SK-N-SH (cell line): ENCODE data around the gene TRIM9.

ENCODE experiments used
- ELF1 ChIP-seq: IDR thresholded peaks from 2 replicates; pipeline ENCODE4 v1.4.0; 2012
- EP300 ChIP-seq, 2 experiments: IDR thresholded peaks; 2 replicates each; pipeline versions ENCODE4 v1.4.0 to v1.6.1; 2012; ENCODE audit warnings: borderline replicate concordance in 1 of 2, low read depth in 1 of 2, low read length in 1 of 2
- GABPA ChIP-seq: IDR thresholded peaks from 2 replicates; pipeline ENCODE4 v1.4.0; 2012; ENCODE audit warnings: low read depth, mild to moderate bottlenecking
- JUND ChIP-seq: IDR thresholded peaks from 2 replicates; pipeline ENCODE4 v1.4.0; 2012
- MXI1 ChIP-seq: IDR thresholded peaks from 2 replicates; pipeline ENCODE4 v1.6.1; 2012; ENCODE audit warnings: mild to moderate bottlenecking, low read depth, low read length, improper control_type of control experiment
- POLR2AphosphoS5 ChIP-seq: IDR thresholded peaks from 2 replicates; pipeline ENCODE4 v1.6.1; 2012; ENCODE audit warnings: low read depth, low read length
- RXRA ChIP-seq: IDR thresholded peaks from 2 replicates; pipeline ENCODE4 v1.4.0; 2012; ENCODE audit warnings: low read depth, mild to moderate bottlenecking, borderline replicate concordance
- SIN3A ChIP-seq: IDR thresholded peaks from 2 replicates; pipeline ENCODE4 v1.6.1; 2012; ENCODE audit warnings: low read depth, mild to moderate bottlenecking, low read length, moderate library complexity, borderline replicate concordance
- TEAD4 ChIP-seq: IDR thresholded peaks from 2 replicates; pipeline ENCODE4 v1.4.0; 2012; ENCODE audit warnings: mild to moderate bottlenecking, borderline replicate concordance; ENCODE audit not compliant: insufficient read depth
- TF ChIP-seq, protein P1 (sequence below): fragments of 200-600 bp; sonication (generic); IDR thresholded peaks from 2 replicates; pipeline ENCODE4 v1.6.1; 2017; ENCODE audit warnings: antibody characterized with exemption, mild to moderate bottlenecking, moderate library complexity
- TF ChIP-seq, protein P2 (sequence below): IDR thresholded peaks from 2 replicates; pipeline ENCODE4 v1.6.1; 2012; ENCODE audit warnings: mild to moderate bottlenecking, low read depth, low read length, moderate library complexity
- TF ChIP-seq, protein P3 (sequence below): IDR thresholded peaks from 2 replicates; pipeline ENCODE4; 2012

DNA sequence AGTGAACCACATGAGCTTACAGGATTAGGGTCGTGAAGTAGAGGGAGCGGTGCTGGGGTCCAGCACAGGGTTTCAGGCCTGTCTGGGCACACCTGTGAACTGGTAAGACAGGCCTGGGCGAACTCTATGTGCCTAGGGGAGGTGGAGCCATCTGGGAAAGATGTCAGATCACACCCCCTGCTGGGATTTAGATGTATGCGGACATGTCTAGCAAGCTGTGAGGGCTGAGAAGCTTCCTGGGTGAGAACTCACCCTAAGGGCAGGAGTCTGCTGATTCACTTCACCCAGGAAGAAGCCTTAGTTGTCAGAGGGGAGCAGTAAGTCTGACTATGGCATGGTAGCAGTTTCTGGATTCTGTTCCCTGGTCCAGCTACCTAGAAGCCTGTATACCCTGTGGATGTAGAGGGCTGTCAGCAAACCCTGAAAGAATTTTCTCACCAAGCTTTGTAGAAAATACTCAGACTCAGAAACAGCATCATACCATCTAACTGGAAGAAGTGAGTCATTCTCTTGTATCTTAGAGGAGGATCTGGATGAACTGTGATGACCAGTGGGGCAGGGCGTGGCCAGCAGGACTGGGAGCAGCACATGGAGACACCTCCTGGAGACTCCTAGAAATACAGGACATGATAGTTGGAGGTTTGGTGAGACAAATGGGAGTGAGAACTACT lies 139.4 kb downstream of the TRIM9 start:
- TF ChIP-seq EP300 (IDR thresholded peaks at IDR 0.05; ENCODE audit: borderline replicate concordance in 1 of 2, low read depth in 1 of 2, low read length in 1 of 2) (peak in 1 of 2 experiments; percentile 59; a peak in 1 of 4 replicates), RXRA (peak; percentile 60; the same call in 1 of the 2 replicates), POLR2AphosphoS5 (peak; percentile 62), TEAD4 (no peak), ELF1 (no peak), GABPA (no peak), SIN3A (peak; percentile 62; the same call in 1 of the 2 replicates), JUND (peak; percentile 86), MXI1 (no peak)
- TF ChIP-seq, protein P1, sequence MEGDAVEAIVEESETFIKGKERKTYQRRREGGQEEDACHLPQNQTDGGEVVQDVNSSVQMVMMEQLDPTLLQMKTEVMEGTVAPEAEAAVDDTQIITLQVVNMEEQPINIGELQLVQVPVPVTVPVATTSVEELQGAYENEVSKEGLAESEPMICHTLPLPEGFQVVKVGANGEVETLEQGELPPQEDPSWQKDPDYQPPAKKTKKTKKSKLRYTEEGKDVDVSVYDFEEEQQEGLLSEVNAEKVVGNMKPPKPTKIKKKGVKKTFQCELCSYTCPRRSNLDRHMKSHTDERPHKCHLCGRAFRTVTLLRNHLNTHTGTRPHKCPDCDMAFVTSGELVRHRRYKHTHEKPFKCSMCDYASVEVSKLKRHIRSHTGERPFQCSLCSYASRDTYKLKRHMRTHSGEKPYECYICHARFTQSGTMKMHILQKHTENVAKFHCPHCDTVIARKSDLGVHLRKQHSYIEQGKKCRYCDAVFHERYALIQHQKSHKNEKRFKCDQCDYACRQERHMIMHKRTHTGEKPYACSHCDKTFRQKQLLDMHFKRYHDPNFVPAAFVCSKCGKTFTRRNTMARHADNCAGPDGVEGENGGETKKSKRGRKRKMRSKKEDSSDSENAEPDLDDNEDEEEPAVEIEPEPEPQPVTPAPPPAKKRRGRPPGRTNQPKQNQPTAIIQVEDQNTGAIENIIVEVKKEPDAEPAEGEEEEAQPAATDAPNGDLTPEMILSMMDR, result peak; percentile 70
- TF ChIP-seq, protein P2, sequence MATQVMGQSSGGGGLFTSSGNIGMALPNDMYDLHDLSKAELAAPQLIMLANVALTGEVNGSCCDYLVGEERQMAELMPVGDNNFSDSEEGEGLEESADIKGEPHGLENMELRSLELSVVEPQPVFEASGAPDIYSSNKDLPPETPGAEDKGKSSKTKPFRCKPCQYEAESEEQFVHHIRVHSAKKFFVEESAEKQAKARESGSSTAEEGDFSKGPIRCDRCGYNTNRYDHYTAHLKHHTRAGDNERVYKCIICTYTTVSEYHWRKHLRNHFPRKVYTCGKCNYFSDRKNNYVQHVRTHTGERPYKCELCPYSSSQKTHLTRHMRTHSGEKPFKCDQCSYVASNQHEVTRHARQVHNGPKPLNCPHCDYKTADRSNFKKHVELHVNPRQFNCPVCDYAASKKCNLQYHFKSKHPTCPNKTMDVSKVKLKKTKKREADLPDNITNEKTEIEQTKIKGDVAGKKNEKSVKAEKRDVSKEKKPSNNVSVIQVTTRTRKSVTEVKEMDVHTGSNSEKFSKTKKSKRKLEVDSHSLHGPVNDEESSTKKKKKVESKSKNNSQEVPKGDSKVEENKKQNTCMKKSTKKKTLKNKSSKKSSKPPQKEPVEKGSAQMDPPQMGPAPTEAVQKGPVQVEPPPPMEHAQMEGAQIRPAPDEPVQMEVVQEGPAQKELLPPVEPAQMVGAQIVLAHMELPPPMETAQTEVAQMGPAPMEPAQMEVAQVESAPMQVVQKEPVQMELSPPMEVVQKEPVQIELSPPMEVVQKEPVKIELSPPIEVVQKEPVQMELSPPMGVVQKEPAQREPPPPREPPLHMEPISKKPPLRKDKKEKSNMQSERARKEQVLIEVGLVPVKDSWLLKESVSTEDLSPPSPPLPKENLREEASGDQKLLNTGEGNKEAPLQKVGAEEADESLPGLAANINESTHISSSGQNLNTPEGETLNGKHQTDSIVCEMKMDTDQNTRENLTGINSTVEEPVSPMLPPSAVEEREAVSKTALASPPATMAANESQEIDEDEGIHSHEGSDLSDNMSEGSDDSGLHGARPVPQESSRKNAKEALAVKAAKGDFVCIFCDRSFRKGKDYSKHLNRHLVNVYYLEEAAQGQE, result no peak
- TF ChIP-seq, protein P3, sequence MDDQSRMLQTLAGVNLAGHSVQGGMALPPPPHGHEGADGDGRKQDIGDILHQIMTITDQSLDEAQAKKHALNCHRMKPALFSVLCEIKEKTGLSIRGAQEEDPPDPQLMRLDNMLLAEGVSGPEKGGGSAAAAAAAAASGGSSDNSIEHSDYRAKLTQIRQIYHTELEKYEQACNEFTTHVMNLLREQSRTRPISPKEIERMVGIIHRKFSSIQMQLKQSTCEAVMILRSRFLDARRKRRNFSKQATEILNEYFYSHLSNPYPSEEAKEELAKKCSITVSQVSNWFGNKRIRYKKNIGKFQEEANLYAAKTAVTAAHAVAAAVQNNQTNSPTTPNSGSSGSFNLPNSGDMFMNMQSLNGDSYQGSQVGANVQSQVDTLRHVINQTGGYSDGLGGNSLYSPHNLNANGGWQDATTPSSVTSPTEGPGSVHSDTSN, result peak; percentile 32; the same call in 1 of the 2 replicates
